H1 (cell line): ENCODE measurements around the gene CABP4. TPM values are rescaled to one million over a fixed set of nuclear protein-coding genes. Genes with fewer than 3 reads are reported as not detected.

Source experiments
- CTCF ChIA-PET: fragments of 300-600 bp; sonication (Branson Sonifier 250); formaldehyde crosslinking; loops from one replicate; lab custom pipeline; 2021; ENCODE audit not compliant: partially characterized antibody; lab: Charles Lee
- POLR2A ChIA-PET: fragments of 300-600 bp; sonication (Branson Sonifier 250); formaldehyde crosslinking; loops from one replicate; lab custom pipeline; 2021; ENCODE audit warnings: inconsistent platforms; ENCODE audit not compliant: partially characterized antibody; lab: Charles Lee
- DNase-seq, 2 experiments: peaks; one replicate each; pipeline versions ENCODE4 v3.0.0 to v3.0.0-alpha.2; 2010 to 2022; ENCODE audit warnings: low spot score in 2 of 2, low read depth in 1 of 2, mixed read lengths in 1 of 2
- FAIRE-seq: peaks from 2 replicates; lab custom pipeline; 2011; peaks lifted over from hg19 to GRCh38; lab: Jason Lieb, UNC
- H2AFZ ChIP-seq: 2 replicates; pipeline ENCODE4 v1.8.1; 2012; ENCODE audit warnings: low read length, inconsistent platforms
- H2AK5ac ChIP-seq: 2 replicates; pipeline ENCODE4 v1.6.1; 2013; ENCODE audit warnings: low read depth, low read length
- H2BK120ac ChIP-seq: replicated peaks from 2 replicates; pipeline ENCODE3; 2013; ENCODE audit warnings: low read depth, low read length, inconsistent platforms
- H2BK12ac ChIP-seq: 2 replicates; pipeline ENCODE4 v1.6.1; 2013; ENCODE audit warnings: low read depth, low read length
- H2BK15ac ChIP-seq: 2 replicates; pipeline ENCODE4 v1.6.1; 2013; ENCODE audit warnings: low read length
- H2BK20ac ChIP-seq: 2 replicates; pipeline ENCODE4 v1.6.1; 2013; ENCODE audit warnings: low read length
- H2BK5ac ChIP-seq: 2 replicates; pipeline ENCODE4 v1.6.1; 2013; ENCODE audit warnings: low read depth, low read length
- H3K14ac ChIP-seq: 2 replicates; pipeline ENCODE4 v1.6.1; 2013; ENCODE audit warnings: inconsistent platforms; ENCODE audit not compliant: insufficient read length
- H3K18ac ChIP-seq: 2 replicates; pipeline ENCODE4 v1.6.1; 2013; ENCODE audit warnings: low read length; ENCODE audit errors: extremely low read depth
- H3K23ac ChIP-seq: 2 replicates; pipeline ENCODE4 v1.6.1; 2013; ENCODE audit warnings: inconsistent platforms; ENCODE audit not compliant: insufficient read length
- H3K23me2 ChIP-seq: 2 replicates; pipeline ENCODE4 v1.6.1; 2013; ENCODE audit warnings: low read depth, low read length
- H3K27ac ChIP-seq: 2 replicates; pipeline ENCODE4 v1.6.1; 2011; ENCODE audit warnings: low read depth, low read length, inconsistent platforms
- H3K27me3 ChIP-seq, 4 experiments: replicated peaks in 1 of 4; 1 replicate in 1 of 4; 2 replicates in 3 of 4; pipeline versions ENCODE4 v1.6.1 to v1.8.1; 2011 to 2013; ENCODE audit warnings: low read length in 3 of 4, mild to moderate bottlenecking in 3 of 4, inconsistent platforms in 2 of 4, mixed read lengths in 2 of 4, moderate library complexity in 1 of 4; ENCODE audit not compliant: control insufficient read depth in 3 of 4, insufficient read depth in 3 of 4; ENCODE audit errors: extremely low read depth in 1 of 4
- H3K36me3 ChIP-seq, 4 experiments: 2 replicates each; pipeline versions ENCODE4 v1.6.1 to v1.8.1; 2011 to 2013; ENCODE audit warnings: mild to moderate bottlenecking in 4 of 4, low read length in 3 of 4, moderate library complexity in 2 of 4, control low read depth in 1 of 4, inconsistent platforms in 1 of 4; ENCODE audit not compliant: insufficient read depth in 4 of 4, control insufficient read depth in 2 of 4
- H3K4ac ChIP-seq: replicated peaks from 2 replicates; pipeline ENCODE3; 2013; ENCODE audit warnings: low read length, low read depth, mixed read lengths, inconsistent platforms; ENCODE audit not compliant: insufficient read length
- H3K4me1 ChIP-seq, 4 experiments: replicated peaks in 1 of 4; 1 replicate in 1 of 4; 2 replicates in 3 of 4; pipeline versions ENCODE4 v1.6.1 to v1.8.1; 2011 to 2013; ENCODE audit warnings: low read length in 3 of 4, inconsistent platforms in 2 of 4, mixed read lengths in 1 of 4; ENCODE audit not compliant: insufficient read depth in 4 of 4, control insufficient read depth in 3 of 4
- H3K4me2 ChIP-seq, 2 experiments: 2 replicates each; pipeline versions ENCODE4 v1.6.1 to v1.8.1; 2011 to 2013; ENCODE audit warnings: low read depth in 2 of 2, low read length in 2 of 2, control low read depth in 1 of 2, inconsistent platforms in 1 of 2, mild to moderate bottlenecking in 1 of 2; ENCODE audit not compliant: insufficient read depth in 1 of 2
- H3K4me3 ChIP-seq, 4 experiments: fragments of 200-600, 300-600 bp in 1 of 4; sonication (generic), shearing (Covaris generic), sonication (Bioruptor Twin) in 1 of 4; 2 replicates each; pipeline versions ENCODE4 v1.5.1 to v1.8.1; 2011 to 2016; ENCODE audit warnings: low read length in 4 of 4, low read depth in 3 of 4, control low read depth in 2 of 4, inconsistent platforms in 2 of 4, mild to moderate bottlenecking in 2 of 4, mixed read lengths in 1 of 4, moderate library complexity in 1 of 4; ENCODE audit not compliant: insufficient read depth in 2 of 4; ENCODE audit errors: extremely low read depth in 1 of 4
- H3K56ac ChIP-seq: replicated peaks from 2 replicates; pipeline ENCODE3; 2013; ENCODE audit warnings: low read depth, mild to moderate bottlenecking, mixed read lengths, low read length, inconsistent platforms; ENCODE audit not compliant: insufficient read length
- H3K79me1 ChIP-seq: 2 replicates; pipeline ENCODE4 v1.6.1; 2013; ENCODE audit warnings: low read depth, low read length, control low read depth
- H3K79me2 ChIP-seq, 2 experiments: 2 replicates each; pipeline versions ENCODE4 v1.6.1 to v1.8.1; 2012 to 2013; ENCODE audit warnings: low read length in 2 of 2, mild to moderate bottlenecking in 2 of 2, inconsistent platforms in 1 of 2; ENCODE audit not compliant: insufficient read depth in 2 of 2, control insufficient read depth in 1 of 2
- H3K9ac ChIP-seq, 4 experiments: replicated peaks in 1 of 4; 1 replicate in 1 of 4; 2 replicates in 3 of 4; pipeline versions ENCODE4 v1.6.1 to v1.8.1; 2011 to 2013; ENCODE audit warnings: low read depth in 3 of 4, low read length in 3 of 4, control low read depth in 2 of 4, mild to moderate bottlenecking in 2 of 4, moderate library complexity in 2 of 4, inconsistent platforms in 1 of 4; ENCODE audit errors: extremely low read depth in 1 of 4
- H3K9me3 ChIP-seq, 2 experiments: 2 replicates each; pipeline versions ENCODE4 v1.6.1 to v1.8.1; 2012 to 2013; ENCODE audit warnings: mild to moderate bottlenecking in 2 of 2, moderate library complexity in 2 of 2, control low read depth in 1 of 2, inconsistent platforms in 1 of 2, low read depth in 1 of 2, low read length in 1 of 2, mixed read lengths in 1 of 2; ENCODE audit not compliant: insufficient read depth in 2 of 2
- H4K20me1 ChIP-seq, 2 experiments: replicated peaks in 1 of 2; 2 replicates each; pipeline versions ENCODE3 to v1.8.1; 2011 to 2013; ENCODE audit warnings: inconsistent platforms in 2 of 2, low read length in 2 of 2, mild to moderate bottlenecking in 1 of 2; ENCODE audit not compliant: insufficient read depth in 2 of 2, control insufficient read depth in 1 of 2
- H4K5ac ChIP-seq: 2 replicates; pipeline ENCODE4 v1.6.1; 2013; ENCODE audit warnings: low read length, low read depth, mixed read lengths, inconsistent platforms; ENCODE audit not compliant: insufficient read length
- H4K8ac ChIP-seq: 2 replicates; pipeline ENCODE4 v1.8.0; 2013; ENCODE audit warnings: mild to moderate bottlenecking, moderate library complexity, low read length, inconsistent platforms; ENCODE audit not compliant: insufficient read depth; ENCODE audit errors: extremely low read depth
- H4K91ac ChIP-seq: replicated peaks from 2 replicates; pipeline ENCODE3; 2013; ENCODE audit warnings: low read length, mixed read lengths, inconsistent platforms; ENCODE audit not compliant: insufficient read length
- ASH2L ChIP-seq: fragments of 200-600, 300-600 bp; sonication (generic); IDR thresholded peaks from one replicate; pipeline ENCODE4 v1.7.1; 2017; ENCODE audit warnings: low read length
- BCL11A ChIP-seq, 2 experiments: IDR thresholded peaks; one replicate each; pipeline ENCODE4 v1.6.1; 2011; ENCODE audit warnings: low read depth in 2 of 2, low read length in 2 of 2, mild to moderate bottlenecking in 2 of 2
- CHD2 ChIP-seq: IDR thresholded peaks from 2 replicates; pipeline ENCODE4 v1.6.1; 2012; ENCODE audit warnings: low read length, improper control_type of control experiment
- NRF1 ChIP-seq: IDR thresholded peaks from 2 replicates; pipeline ENCODE4 v1.6.1; 2011; ENCODE audit warnings: mild to moderate bottlenecking, low read depth, low read length, improper control_type of control experiment
- POLR2AphosphoS5 ChIP-seq: IDR thresholded peaks from 2 replicates; pipeline ENCODE4 v1.6.1; 2011; ENCODE audit warnings: low read depth, low read length
- RFX5 ChIP-seq: IDR thresholded peaks from 2 replicates; pipeline ENCODE4 v1.6.1; 2011; ENCODE audit warnings: low read depth, low read length, improper control_type of control experiment, borderline replicate concordance
- RXRA ChIP-seq: IDR thresholded peaks from 2 replicates; pipeline ENCODE4 v1.6.1; 2011; ENCODE audit warnings: low read depth, mild to moderate bottlenecking, low read length, moderate library complexity; ENCODE audit not compliant: insufficient read depth
- SP1 ChIP-seq: IDR thresholded peaks from 2 replicates; pipeline ENCODE4 v1.6.1; 2011; ENCODE audit warnings: low read depth, low read length
- SP4 ChIP-seq: IDR thresholded peaks from 2 replicates; pipeline ENCODE4 v1.6.1; 2012; ENCODE audit warnings: low read length, inconsistent platforms
- YY1 ChIP-seq: IDR thresholded peaks from 2 replicates; pipeline ENCODE4 v1.6.1; 2011; ENCODE audit warnings: low read depth, mild to moderate bottlenecking, low read length
- WGBS, 2 experiments: shearing (Covaris generic) in 1 of 2; methylation state at CpG; one replicate each; pipeline versions ENCODE4 v1.1.6 to v1.1.7; 2013 to 2015; ENCODE audit warnings: low lambda C conversion rate in 2 of 2, mixed read lengths in 2 of 2, inconsistent platforms in 1 of 2, low coverage in 1 of 2, missing lambda C conversion rate in 1 of 2; ENCODE audit not compliant: insufficient replicate concordance in 2 of 2, insufficient coverage in 1 of 2, insufficient read length in 1 of 2; ENCODE audit errors: extremely low coverage in 1 of 2, missing lambda C conversion rate in 1 of 2; 5-methylcytosine and 5-hydroxymethylcytosine counted together
- polyA plus RNA-seq, 7 experiments: library from polyadenylated mRNA; depleted of rRNA in 3 of 7; stranded (reverse) in 5 of 7; unstranded in 2 of 7; fragments of >200 nt in 5 of 7; fragments of 200-250 nt in 2 of 7; gene quantifications; 1 replicate in 5 of 7; 2 replicates in 1 of 7; 4 replicates in 1 of 7; pipeline versions ENCODE4 v1.2.1 to v1.2.3, GENCODE V29; 2011 to 2013; ENCODE audit warnings: missing spikeins in 2 of 7, mixed read lengths in 2 of 7
- total RNA-seq: library from RNA; stranded (reverse); fragmentation: NEBNext Ultra II Directional; extraction: Animal tissue kit (Norgen Biotek cat#: 25700); gene quantifications from 2 replicates; pipeline ENCODE4 v1.2.1, GENCODE V29; 2021

CABP4 gene
- total and polyA plus RNA-seq, 2 of the 8 experiments (the other 6 are each of a cell fraction or from before 2014, with no cell fraction given) = not detected

- ChIA-PET CTCF (interaction anchor here (0.7 to 1.0 kb wide), 2 partner anchors 14 to 23 kb away, joined by 3 to 4 read pairs; no protein-coding TSS in a partner anchor), POLR2A (interaction anchor here (0.6 to 12.5 kb wide), 10 partner anchors 14 to 117 kb away, joined by 3 to 104 read pairs (median 3); partner anchors contain the start of genes CARNS1, PPP1CA and RAD9A)
- Histone ChIP-seq H3K79me2 (peaks cover 0 to 7% of the 10 kb centered on the region in 2 experiments; a peak in 2 of 4 replicates), H3K27me3 (no peaks in the 10 kb centered on the region), H2BK5ac (no peak overlapping the region; the same call in 1 of the 2 replicates), H3K4ac (no peak overlapping the region), H4K20me1 (peaks cover 0 to 14% of the 10 kb centered on the region in 2 experiments), H3K23ac (no peak overlapping the region), H2BK20ac (no peak overlapping the region), H2AK5ac (no peak overlapping the region), H3K79me1 (peaks cover 3% of the 10 kb centered on the region), H2AFZ (no peak overlapping the region), H3K14ac (no peak overlapping the region), H3K4me3 (no peak overlapping the region), H2BK15ac (no peak overlapping the region), H3K36me3 (peaks cover 6 to 25% (median 13%) of the 10 kb centered on the region in 4 experiments; a peak in 7 of 8 replicates), H3K4me1 (peaks cover 0 to 21% (median 16%) of the 10 kb centered on the region in 4 experiments; a peak in 6 of 7 replicates), H3K27ac (no peak overlapping the region), H3K9ac (no peak overlapping the region), H2BK12ac (no peak overlapping the region), H4K8ac (no peak overlapping the region), H3K9me3 (no peaks in the 10 kb centered on the region), H3K56ac (no peak overlapping the region), H2BK120ac (no peak overlapping the region), H4K91ac (no peak overlapping the region), H4K5ac (no peak overlapping the region), H3K23me2 (peaks cover 4% of the 10 kb centered on the region), H3K4me2 (no peak overlapping the region), H3K18ac (no peak overlapping the region)
- DNase-seq (no peak), FAIRE-seq (no peak)
- TF ChIP-seq RXRA (no peak), POLR2AphosphoS5 (no peak), BCL11A (IDR thresholded peaks at IDR 0.05; ENCODE audit: low read depth in 2 of 2, low read length in 2 of 2) (no peak), SP1 (no peak), SP4 (no peak), YY1 (no peak), CHD2 (no peak), ASH2L (no peak), RFX5 (no peak), NRF1 (no peak)
- WGBS, 2 experiments = 88% methylated on average over 22 of the region's 22 CpGs; no CpG with 5 or more reads in 1 of the 2 experiments
These were observed 21.4 kb upstream of the CABP4 start for GRCh38 chr11:67433536-67434394.
